SU-DHL-6 (cell line): ENCODE data around the gene PLK2.

Experiments used
- H2AFZ ChIP-seq: fragments of 200-600 bp; sonication (generic); 2 replicates; pipeline ENCODE4 v1.6.1; 2014; ENCODE audit warnings: low read depth, mild to moderate bottlenecking, moderate library complexity, mixed read lengths, antibody characterized with exemption, low read length; ENCODE audit not compliant: severe bottlenecking
- H3F3A ChIP-seq: fragments of 200-600 bp; shearing (Covaris generic); 2 replicates; pipeline ENCODE4 v1.6.0; 2016; ENCODE audit warnings: antibody characterized with exemption, mild to moderate bottlenecking; ENCODE audit not compliant: insufficient read depth
- H3K27ac ChIP-seq: fragments of 200-600 bp; sonication (generic); 2 replicates; pipeline ENCODE4 v1.5.1; 2016; ENCODE audit warnings: low read depth, mild to moderate bottlenecking, low read length, moderate library complexity, mixed read lengths
- H3K27me3 ChIP-seq: fragments of 200-600 bp; sonication (generic), shearing (Covaris generic); 2 replicates; pipeline ENCODE4 v1.6.0; 2014; ENCODE audit warnings: mild to moderate bottlenecking, low read length
- H3K36me3 ChIP-seq: fragments of 200-600 bp; sonication (generic); 2 replicates; pipeline ENCODE4 v1.6.1; 2014; ENCODE audit warnings: mild to moderate bottlenecking, low read length, mixed read lengths
- H3K4me2 ChIP-seq: fragments of 300-600, 200-600 bp; shearing (Covaris generic), sonication (generic); 2 replicates; pipeline ENCODE4 v1.6.0; 2014; ENCODE audit warnings: low read length, low read depth, mild to moderate bottlenecking; ENCODE audit not compliant: poor library complexity, severe bottlenecking
- H3K4me3 ChIP-seq: fragments of 200-600 bp; sonication (generic); 2 replicates; pipeline ENCODE4 v1.5.1; 2014; ENCODE audit warnings: antibody characterized with exemption, low read length, mild to moderate bottlenecking, mixed read lengths; ENCODE audit not compliant: insufficient read depth, poor library complexity, severe bottlenecking
- H3K79me2 ChIP-seq: fragments of 200-600 bp; sonication (generic); 2 replicates; pipeline ENCODE4 v1.6.1; 2014; ENCODE audit warnings: mild to moderate bottlenecking, low read length, moderate library complexity; ENCODE audit not compliant: insufficient read depth
- H3K9ac ChIP-seq: fragments of 200-600 bp; sonication (generic); 2 replicates; pipeline ENCODE4 v1.7.0; 2014; ENCODE audit warnings: mild to moderate bottlenecking, low read length
- H3K9me2 ChIP-seq: fragments of 200-600 bp; sonication (generic); replicated peaks from 2 replicates; pipeline ENCODE4 v1.6.1; 2014; ENCODE audit warnings: low read length; ENCODE audit not compliant: insufficient read depth
- H3K9me3 ChIP-seq: fragments of 200-600 bp; sonication (generic); 2 replicates; pipeline ENCODE4 v1.6.1; 2014; ENCODE audit warnings: low read length, mixed read lengths; ENCODE audit not compliant: insufficient read depth
- H4K20me1 ChIP-seq: fragments of 200-600 bp; sonication (generic); 2 replicates; pipeline ENCODE4 v1.6.1; 2014; ENCODE audit warnings: low read depth, mild to moderate bottlenecking, antibody characterized with exemption, low read length, moderate library complexity, mixed read lengths
- EZH2phosphoT487 ChIP-seq: fragments of 200-600 bp; sonication (generic), shearing (Covaris generic); conservative IDR thresholded peaks from 2 replicates; pipeline ENCODE4 v1.6.1; 2018; ENCODE audit warnings: mild to moderate bottlenecking, antibody characterized with exemption, low read length, moderate library complexity, mixed read lengths
- TF ChIP-seq, protein P1 (sequence below): fragments of 200-600 bp; sonication (generic); IDR thresholded peaks from one replicate; pipeline ENCODE4 v1.5.1; 2017; ENCODE audit warnings: antibody characterized with exemption, mild to moderate bottlenecking, low read length, moderate library complexity; ENCODE audit not compliant: insufficient read depth, poor library complexity, severe bottlenecking

Gene PLK2

DNA sequence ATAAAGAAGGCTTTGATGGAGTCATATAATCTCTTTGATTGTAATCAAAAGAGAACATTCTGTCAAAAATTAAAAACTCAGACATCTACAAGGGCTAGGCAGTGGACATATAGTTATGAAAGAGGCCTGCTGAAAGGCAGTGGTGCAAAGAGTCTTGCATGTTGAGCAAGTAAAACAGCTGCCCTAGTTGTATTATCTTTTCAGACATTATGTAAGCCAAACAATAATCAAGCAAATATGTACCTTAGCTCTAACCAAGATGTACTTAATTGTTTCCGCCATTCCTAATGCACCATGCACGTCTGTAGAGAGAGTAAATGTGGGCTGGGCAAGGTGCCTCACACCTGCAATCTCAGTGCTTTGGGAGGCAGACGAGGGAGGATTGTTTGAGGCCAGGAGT, 45.6 kb upstream of the PLK2 start:
- Histone ChIP-seq H2AFZ (no peak overlapping the region), H3K4me2 (no peak overlapping the region)

GRCh38 chr5:58504766-58505165, 44.9 kb upstream of the PLK2 start:
- H3K4me3 ChIP-seq = no peak overlapping the region

More for the DNA sequence above, 45.6 kb upstream of the PLK2 start:
- Histone ChIP-seq H3K36me3 (no peaks in the 10 kb centered on the region), H3K9me2 (no peaks in the 10 kb centered on the region), H3K9me3 (no peaks in the 10 kb centered on the region), H3F3A (no peaks in the 10 kb centered on the region), H3K79me2 (no peaks in the 10 kb centered on the region), H3K27me3 (no peaks in the 10 kb centered on the region), H4K20me1 (no peaks in the 10 kb centered on the region), H3K4me3 (no peak overlapping the region), H3K9ac (no peak overlapping the region), H3K27ac (no peak overlapping the region)
- TF ChIP-seq, protein P1, sequence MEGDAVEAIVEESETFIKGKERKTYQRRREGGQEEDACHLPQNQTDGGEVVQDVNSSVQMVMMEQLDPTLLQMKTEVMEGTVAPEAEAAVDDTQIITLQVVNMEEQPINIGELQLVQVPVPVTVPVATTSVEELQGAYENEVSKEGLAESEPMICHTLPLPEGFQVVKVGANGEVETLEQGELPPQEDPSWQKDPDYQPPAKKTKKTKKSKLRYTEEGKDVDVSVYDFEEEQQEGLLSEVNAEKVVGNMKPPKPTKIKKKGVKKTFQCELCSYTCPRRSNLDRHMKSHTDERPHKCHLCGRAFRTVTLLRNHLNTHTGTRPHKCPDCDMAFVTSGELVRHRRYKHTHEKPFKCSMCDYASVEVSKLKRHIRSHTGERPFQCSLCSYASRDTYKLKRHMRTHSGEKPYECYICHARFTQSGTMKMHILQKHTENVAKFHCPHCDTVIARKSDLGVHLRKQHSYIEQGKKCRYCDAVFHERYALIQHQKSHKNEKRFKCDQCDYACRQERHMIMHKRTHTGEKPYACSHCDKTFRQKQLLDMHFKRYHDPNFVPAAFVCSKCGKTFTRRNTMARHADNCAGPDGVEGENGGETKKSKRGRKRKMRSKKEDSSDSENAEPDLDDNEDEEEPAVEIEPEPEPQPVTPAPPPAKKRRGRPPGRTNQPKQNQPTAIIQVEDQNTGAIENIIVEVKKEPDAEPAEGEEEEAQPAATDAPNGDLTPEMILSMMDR = no peak
- no peak for TF ChIP-seq EZH2phosphoT487

GRCh38 chr5:58503390-58504046, 43.6 kb upstream of the PLK2 start:
- Histone ChIP-seq H3F3A (no peaks in the 10 kb centered on the region), H3K9ac (no peak overlapping the region), H3K36me3 (no peaks in the 10 kb centered on the region), H3K9me3 (no peaks in the 10 kb centered on the region), H3K27me3 (no peaks in the 10 kb centered on the region), H3K9me2 (no peaks in the 10 kb centered on the region), H2AFZ (no peak overlapping the region), H3K79me2 (no peaks in the 10 kb centered on the region), H4K20me1 (no peaks in the 10 kb centered on the region), H3K27ac (no peak overlapping the region), H3K4me2 (no peak overlapping the region), H3K4me3 (no peak overlapping the region)
- TF ChIP-seq EZH2phosphoT487 = no peak
- TF ChIP-seq, protein P1 = no peak

More at GRCh38 chr5:58504766-58505165, 44.9 kb upstream of the PLK2 start:
- Histone ChIP-seq H3K79me2 (no peaks in the 10 kb centered on the region), H3K27me3 (no peaks in the 10 kb centered on the region), H3K27ac (no peak overlapping the region), H3K9me2 (no peaks in the 10 kb centered on the region), H3K9me3 (no peaks in the 10 kb centered on the region), H3K36me3 (no peaks in the 10 kb centered on the region), H3K4me2 (no peak overlapping the region), H3K9ac (no peak overlapping the region), H4K20me1 (no peaks in the 10 kb centered on the region), H3F3A (no peaks in the 10 kb centered on the region), H2AFZ (no peak overlapping the region)
- TF ChIP-seq EZH2phosphoT487 = no peak
- TF ChIP-seq, protein P1 = no peak
